K562 (cell line): ENCODE results near the gene EXOC3. TPM values are rescaled to one million over a fixed set of nuclear protein-coding genes. Genes with fewer than 3 reads are reported as not detected.

Experiments used
- ATAC-seq: fragments of 200-7000 bp; cut with Tn5 transposase; 3 replicates; pipeline ENCODE4 v1.9.1; 2020; ENCODE audit warnings: moderate library complexity
- BruUV-seq: library from RNA; stranded (reverse); fragments of 400-500 nt; replicated peaks from 2 replicates; lab custom pipeline; 2021; lab: Mats Ljungman, UMichigan
- CTCF ChIA-PET: fragments of 300-600 bp; formaldehyde crosslinking; extraction: SDS; loops from one replicate; lab custom pipeline; 2021; ENCODE audit warnings: low intra/inter-chr PET ratio; lab: Yijun Ruan, JAX
- POLR2A ChIA-PET: fragments of 300-600, 350-650 bp; sonication (Branson Sonifier 250); formaldehyde crosslinking; extraction: SDS; loops from one replicate; lab custom pipeline; 2021; ENCODE audit warnings: antibody characterized with exemption, inconsistent platforms; lab: Yijun Ruan, JAX
- DNase-seq, 4 experiments: peaks; one replicate each; pipeline versions ENCODE4 v3.0.0 to v3.0.0-alpha.2; 2011 to 2018; ENCODE audit warnings: low spot score in 3 of 4, mixed read lengths in 3 of 4; ENCODE audit errors: extremely low read depth in 1 of 4
- FAIRE-seq: peaks from 2 replicates; lab custom pipeline; 2011; peaks lifted over from hg19 to GRCh38; lab: Jason Lieb, UNC
- H2AFZ ChIP-seq: 2 replicates; pipeline ENCODE4 v1.6.0; 2011; ENCODE audit warnings: low read depth, low read length, control low read depth, inconsistent platforms
- H3K27ac ChIP-seq: fragments of 200-600 bp; 3 replicates; pipeline ENCODE4 v1.8.0; 2011; ENCODE audit warnings: low read depth, mild to moderate bottlenecking, control low read depth, inconsistent platforms, low read length, moderate library complexity, mixed read lengths; ENCODE audit errors: extremely low read depth
- H3K27me3 ChIP-seq, 2 experiments: fragments of 300-600 bp in 1 of 2; 2 replicates in 1 of 2; 3 replicates in 1 of 2; pipeline versions ENCODE4 v1.6.0 to v1.8.0; 2011; ENCODE audit warnings: inconsistent platforms in 2 of 2, low read length in 2 of 2, mild to moderate bottlenecking in 1 of 2, mixed read lengths in 1 of 2, moderate library complexity in 1 of 2; ENCODE audit not compliant: control insufficient read depth in 2 of 2, insufficient read depth in 2 of 2
- H3K36me3 ChIP-seq: fragments of 300-600 bp; 3 replicates; pipeline ENCODE4 v1.8.0; 2011; ENCODE audit warnings: mild to moderate bottlenecking, low read length, inconsistent platforms; ENCODE audit not compliant: control insufficient read depth, insufficient read depth
- H3K4me1 ChIP-seq, 2 experiments: fragments of 200-600 bp in 1 of 2; replicated peaks in 1 of 2; 2 replicates in 1 of 2; 3 replicates in 1 of 2; pipeline versions ENCODE4 v1.5.1 to v1.8.0; 2011; ENCODE audit warnings: inconsistent platforms in 2 of 2, low read length in 2 of 2, mild to moderate bottlenecking in 1 of 2, mixed read lengths in 1 of 2, moderate library complexity in 1 of 2; ENCODE audit not compliant: control insufficient read depth in 2 of 2, insufficient read depth in 2 of 2
- H3K4me2 ChIP-seq: 2 replicates; pipeline ENCODE4 v1.6.1; 2011; ENCODE audit warnings: low read length, control low read depth, inconsistent platforms, mixed read lengths; ENCODE audit not compliant: insufficient read depth
- H3K4me3 ChIP-seq: fragments of 200-600 bp; sonication (generic), shearing (Covaris generic); 2 replicates; pipeline ENCODE4 v1.5.1; 2016; ENCODE audit warnings: control low read depth, inconsistent platforms
- H3K79me2 ChIP-seq: fragments of 200-600 bp; 3 replicates; pipeline ENCODE4 v1.8.0; 2011; ENCODE audit warnings: low read length, inconsistent platforms; ENCODE audit not compliant: control insufficient read depth, insufficient read depth
- H3K9ac ChIP-seq, 2 experiments: 2 replicates each; pipeline versions ENCODE4 v1.6.0 to v1.6.1; 2011; ENCODE audit warnings: low read depth in 2 of 2, low read length in 2 of 2, control low read depth in 1 of 2, inconsistent platforms in 1 of 2, mild to moderate bottlenecking in 1 of 2, mixed read lengths in 1 of 2; ENCODE audit not compliant: insufficient read depth in 1 of 2
- H3K9me1 ChIP-seq: one replicate; pipeline ENCODE4 v1.6.0; 2011; ENCODE audit warnings: inconsistent platforms, mild to moderate bottlenecking, low read length, moderate library complexity; ENCODE audit not compliant: control insufficient read depth, insufficient read depth
- H3K9me3 ChIP-seq: replicated peaks from 2 replicates; pipeline ENCODE4 v1.5.1; 2011; ENCODE audit warnings: low read depth, low read length, inconsistent platforms; ENCODE audit not compliant: control insufficient read depth, insufficient read depth
- H4K20me1 ChIP-seq: replicated peaks from 2 replicates; pipeline ENCODE4 v1.6.1; 2011; ENCODE audit warnings: low read length, inconsistent platforms, mixed read lengths; ENCODE audit not compliant: control insufficient read depth, insufficient read depth
- CSDE1 ChIP-seq, 2 experiments: fragments of 450-650 bp; IDR thresholded peaks; 2 replicates each; pipeline ENCODE4 v1.6.1; 2016; ENCODE audit warnings: mild to moderate bottlenecking in 1 of 2
- FOXK2 ChIP-seq, 2 experiments: fragments of 450-650 bp; IDR thresholded peaks in 1 of 2; conservative IDR thresholded peaks in 1 of 2; 2 replicates each; pipeline ENCODE4 v1.6.1; 2016; ENCODE audit warnings: low read depth in 2 of 2, mild to moderate bottlenecking in 1 of 2
- GTF2A2 ChIP-seq: IDR thresholded peaks from 2 replicates; pipeline ENCODE4 v1.6.1; 2016; ENCODE audit warnings: mild to moderate bottlenecking, missing genetic modification characterization, missing compliant biosample characterization
- HNRNPK ChIP-seq: fragments of 200-400 bp; formaldehyde crosslinking; IDR thresholded peaks from one replicate; pipeline ENCODE4 v1.6.1; 2018; ENCODE audit warnings: mild to moderate bottlenecking, low read depth, low read length; ENCODE audit not compliant: poor library complexity, severe bottlenecking
- NFE2 ChIP-seq: IDR thresholded peaks from 2 replicates; pipeline ENCODE4 v1.6.1; 2014; ENCODE audit warnings: antibody characterized with exemption, low read depth
- STAT5A ChIP-seq: IDR thresholded peaks from 2 replicates; pipeline ENCODE4 v1.6.1; 2012; ENCODE audit warnings: low read length, inconsistent platforms, borderline replicate concordance
- TCF7L2 ChIP-seq: fragments of 150-350 bp; IDR thresholded peaks from 2 replicates; pipeline ENCODE4 v1.6.1; 2016; ENCODE audit warnings: low read depth, mild to moderate bottlenecking, low read length, moderate library complexity
- ZBTB8A ChIP-seq: fragments of 450-650 bp; IDR thresholded peaks from 2 replicates; pipeline ENCODE4 v1.6.1; 2018; ENCODE audit warnings: mild to moderate bottlenecking, moderate library complexity; ENCODE audit not compliant: partially characterized antibody
- ZNF445 ChIP-seq: fragments of 250-450 bp; sonication (Bioruptor Pico); IDR thresholded peaks from 2 replicates; pipeline ENCODE4 v1.4.0; 2020; ENCODE audit warnings: low read depth, mild to moderate bottlenecking, moderate library complexity
- ZNF589 ChIP-seq: fragments of 200-800 bp; sonication (Bioruptor generic); IDR thresholded peaks from 2 replicates; pipeline ENCODE4 v1.6.1; 2016; ENCODE audit warnings: low read depth, missing genetic modification characterization, missing compliant biosample characterization
- WGBS: fragments of 100-300 bp; shearing (Covaris generic); methylation state at CpG from one replicate; pipeline ENCODE4 v1.1.6; 2016; ENCODE audit warnings: low coverage, mixed read lengths; ENCODE audit not compliant: insufficient coverage; ENCODE audit errors: missing lambda C conversion rate; 5-methylcytosine and 5-hydroxymethylcytosine counted together
- in situ Hi-C: fragments of 300-500 bp; cut with MboI; formaldehyde crosslinking; loops from 4 replicates; pipeline ENCODE4 v1.15.0; 2018; ENCODE audit warnings: inconsistent platforms, mixed read lengths
- intact Hi-C: fragments of 100-400 bp; cut with micrococcal nuclease; formaldehyde crosslinking; loops from 2 replicates; pipeline ENCODE4 v1.14.2; 2022
- polyA plus RNA-seq, 8 experiments: library from polyadenylated mRNA; depleted of rRNA in 4 of 8; stranded (reverse) in 5 of 8; unstranded in 3 of 8; fragments of >200 nt; fragmentation: Nextera tagmentation in 2 of 8; fragmentation: Illumina TruSeq in 1 of 8; extraction: Ambion mirVana in 2 of 8; extraction: Trizol in 1 of 8; gene quantifications; 2 replicates each; pipeline versions ENCODE4 v1.2.1 to v1.2.3, GENCODE V29; 2011 to 2014; ENCODE audit warnings: inconsistent platforms in 1 of 8, missing spikeins in 1 of 8
- total RNA-seq, 7 experiments: library from RNA; depleted of rRNA in 6 of 7; stranded (reverse); fragments of >200 nt in 6 of 7; fragmentation: Illumina TruSeq in 2 of 7; extraction: Trizol in 2 of 7; gene quantifications; 2 replicates each; pipeline versions ENCODE4 v1.2.1 to v1.2.3, GENCODE V29; 2011 to 2021; ENCODE audit warnings: low replicate concordance in 1 of 7
- TF ChIP-seq, protein P1 (sequence below): fragments of 450-650 bp; formaldehyde crosslinking; IDR thresholded peaks from 2 replicates; pipeline ENCODE4 v1.4.0; 2020; ENCODE audit warnings: mild to moderate bottlenecking, moderate library complexity
- TF ChIP-seq, protein P2 (sequence below): fragments of 250-450 bp; sonication (Bioruptor Pico); IDR thresholded peaks from 2 replicates; pipeline ENCODE4 v1.8.0; 2021; ENCODE audit warnings: moderate library complexity, mild to moderate bottlenecking, inconsistent platforms
- TF ChIP-seq, protein P3 (sequence below): fragments of 250-450 bp; sonication (Bioruptor Pico); IDR thresholded peaks from 2 replicates; pipeline ENCODE4 v1.9.0; 2021; ENCODE audit warnings: mild to moderate bottlenecking

The EXOC3 gene
- total and polyA plus RNA-seq, 9 of the 15 experiments (the other 6 are each of a cell fraction or from before 2014, with no cell fraction given) = 1.4 to 41.9 (median 22.4) TPM

DNA sequence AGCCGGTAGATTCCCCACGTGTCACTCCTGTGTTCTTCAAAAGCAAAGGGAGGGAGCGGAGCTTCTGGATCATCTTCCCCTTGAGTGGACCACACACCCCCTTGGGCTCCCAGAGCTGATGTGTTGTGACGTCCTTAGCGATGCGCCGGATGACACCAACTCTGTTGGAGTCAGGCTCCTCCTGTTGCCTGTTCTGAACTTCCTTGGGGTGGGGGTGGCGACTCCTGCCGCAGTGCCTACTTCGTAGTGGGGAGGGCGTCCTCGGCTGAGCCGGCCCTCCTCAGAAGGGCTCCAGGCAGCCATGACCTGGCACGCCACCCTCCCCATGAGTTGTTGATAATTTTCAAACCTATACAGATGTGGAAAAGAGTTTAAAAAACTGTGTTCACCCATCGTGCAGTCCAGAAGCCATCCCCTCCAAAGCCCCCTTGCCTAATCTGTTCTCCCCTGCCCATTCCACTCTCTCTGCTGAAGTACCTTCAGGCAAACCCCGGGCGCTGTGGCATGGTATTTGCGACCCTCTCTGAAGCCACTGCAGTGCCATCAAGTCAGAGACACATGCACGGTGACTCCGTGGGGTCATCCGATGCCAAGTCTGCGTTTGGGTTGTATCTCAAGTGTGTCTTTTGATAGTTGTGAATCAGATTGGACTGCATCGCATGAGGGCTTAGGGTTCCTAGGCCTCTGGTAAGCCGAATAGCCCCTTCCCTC is 16.7 kb downstream of the EXOC3 start:
- WGBS = 89% methylated on average over 24 of the region's 24 CpGs
- no peak for FAIRE-seq
- in situ Hi-C loops = no loop called here
- no peak for TF ChIP-seq GTF2A2
- no peak for TF ChIP-seq NFE2
- no peak for TF ChIP-seq STAT5A
- TF ChIP-seq ZNF589 (CRISPR knock-in tag) = no peak
- no peak for TF ChIP-seq ZNF445 (CRISPR knock-in tag)
- TF ChIP-seq, protein P1, sequence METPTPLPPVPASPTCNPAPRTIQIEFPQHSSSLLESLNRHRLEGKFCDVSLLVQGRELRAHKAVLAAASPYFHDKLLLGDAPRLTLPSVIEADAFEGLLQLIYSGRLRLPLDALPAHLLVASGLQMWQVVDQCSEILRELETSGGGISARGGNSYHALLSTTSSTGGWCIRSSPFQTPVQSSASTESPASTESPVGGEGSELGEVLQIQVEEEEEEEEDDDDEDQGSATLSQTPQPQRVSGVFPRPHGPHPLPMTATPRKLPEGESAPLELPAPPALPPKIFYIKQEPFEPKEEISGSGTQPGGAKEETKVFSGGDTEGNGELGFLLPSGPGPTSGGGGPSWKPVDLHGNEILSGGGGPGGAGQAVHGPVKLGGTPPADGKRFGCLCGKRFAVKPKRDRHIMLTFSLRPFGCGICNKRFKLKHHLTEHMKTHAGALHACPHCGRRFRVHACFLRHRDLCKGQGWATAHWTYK (CRISPR knock-in tag) = no peak
- TF ChIP-seq CSDE1 (IDR thresholded peaks at IDR 0.05) = no peak
- TF ChIP-seq, protein P2, sequence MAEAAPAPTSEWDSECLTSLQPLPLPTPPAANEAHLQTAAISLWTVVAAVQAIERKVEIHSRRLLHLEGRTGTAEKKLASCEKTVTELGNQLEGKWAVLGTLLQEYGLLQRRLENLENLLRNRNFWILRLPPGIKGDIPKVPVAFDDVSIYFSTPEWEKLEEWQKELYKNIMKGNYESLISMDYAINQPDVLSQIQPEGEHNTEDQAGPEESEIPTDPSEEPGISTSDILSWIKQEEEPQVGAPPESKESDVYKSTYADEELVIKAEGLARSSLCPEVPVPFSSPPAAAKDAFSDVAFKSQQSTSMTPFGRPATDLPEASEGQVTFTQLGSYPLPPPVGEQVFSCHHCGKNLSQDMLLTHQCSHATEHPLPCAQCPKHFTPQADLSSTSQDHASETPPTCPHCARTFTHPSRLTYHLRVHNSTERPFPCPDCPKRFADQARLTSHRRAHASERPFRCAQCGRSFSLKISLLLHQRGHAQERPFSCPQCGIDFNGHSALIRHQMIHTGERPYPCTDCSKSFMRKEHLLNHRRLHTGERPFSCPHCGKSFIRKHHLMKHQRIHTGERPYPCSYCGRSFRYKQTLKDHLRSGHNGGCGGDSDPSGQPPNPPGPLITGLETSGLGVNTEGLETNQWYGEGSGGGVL (CRISPR knock-in tag) = no peak
- no peak for TF ChIP-seq FOXK2 (conservative IDR thresholded peaks at IDR 0.05 in 1 of 2, IDR thresholded peaks at IDR 0.05 in 1 of 2; ENCODE audit: low read depth in 2 of 2)
- no peak for TF ChIP-seq ZBTB8A
- no peak for TF ChIP-seq TCF7L2
- TF ChIP-seq, protein P3, sequence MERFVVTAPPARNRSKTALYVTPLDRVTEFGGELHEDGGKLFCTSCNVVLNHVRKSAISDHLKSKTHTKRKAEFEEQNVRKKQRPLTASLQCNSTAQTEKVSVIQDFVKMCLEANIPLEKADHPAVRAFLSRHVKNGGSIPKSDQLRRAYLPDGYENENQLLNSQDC (CRISPR knock-in tag) = no peak
- TF ChIP-seq HNRNPK = no peak
- Histone ChIP-seq H3K79me2 (peaks cover 4% of the 10 kb centered on the region; the same call in 1 of the 3 replicates), H3K27ac (no peak overlapping the region), H3K27me3 (no peaks in the 10 kb centered on the region), H3K4me1 (peaks cover 0 to 16% of the 10 kb centered on the region in 2 experiments; a peak in 1 of 5 replicates), H3K36me3 (peaks cover 86% of the 10 kb centered on the region; the same call in 2 of the 3 replicates), H3K9ac (no peak overlapping the region), H2AFZ (no peak overlapping the region), H3K9me3 (no peaks in the 10 kb centered on the region), H3K4me3 (no peak overlapping the region), H3K4me2 (no peak overlapping the region), H4K20me1 (no peaks in the 10 kb centered on the region), H3K9me1 (no peaks in the 10 kb centered on the region)
- ChIA-PET CTCF (no interaction called here), POLR2A (no interaction called here)
- no peak for DNase-seq
- no TSS peak for BruUV-seq
- no peak for ATAC-seq
- intact Hi-C loops = no loop called here
